BJ (cell line): Measurements from ENCODE around the gene NBEA. TPM values are rescaled to one million over a fixed set of nuclear protein-coding genes. Genes with fewer than 3 reads are reported as not detected.
A peak's percentile ranks its signal among the peaks of the same experiment; 100 is the strongest.

Source experiments
- CTCF ChIA-PET: fragments of 350-600 bp; formaldehyde crosslinking; extraction: SDS; loops from one replicate; lab custom pipeline; 2021; ENCODE audit warnings: antibody characterized with exemption, inconsistent platforms; lab: Yijun Ruan, JAX
- POLR2A ChIA-PET: fragments of 300-600 bp; sonication (Branson Sonifier 250); formaldehyde crosslinking; extraction: SDS; loops from one replicate; lab custom pipeline; 2021; ENCODE audit warnings: antibody characterized with exemption; lab: Charles Lee
- DNase-seq: peaks from one replicate; pipeline ENCODE4 v3.0.0-alpha.2; 2011; ENCODE audit warnings: low read depth
- H3K27me3 ChIP-seq: 2 replicates; pipeline ENCODE4 v1.6.0; 2011; ENCODE audit warnings: low read length; ENCODE audit not compliant: control insufficient read depth, insufficient read depth
- H3K36me3 ChIP-seq: 2 replicates; pipeline ENCODE4 v1.5.1; 2011; ENCODE audit warnings: low read length; ENCODE audit not compliant: control insufficient read depth, insufficient read depth
- H3K4me3 ChIP-seq: 2 replicates; pipeline ENCODE4 v1.5.1; 2011; ENCODE audit warnings: low read depth, mild to moderate bottlenecking, control low read depth, low read length
- CTCF ChIP-seq: IDR thresholded peaks from 2 replicates; pipeline ENCODE4 v1.5.1; 2011; ENCODE audit warnings: low read depth, mild to moderate bottlenecking, control low read depth, inconsistent platforms, low read length, moderate library complexity; ENCODE audit not compliant: insufficient read depth
- polyA plus RNA-seq: library from polyadenylated mRNA; depleted of rRNA; stranded (reverse); fragments of >200 nt; gene quantifications from 2 replicates; pipeline ENCODE4 v1.2.3, GENCODE V29; 2011

Gene NBEA
- polyA plus RNA-seq, 1 experiment = 17.8 TPM

GRCh38 chr13:35378939-35379338, 436.9 kb downstream of the NBEA start:
- H3K36me3 ChIP-seq = no peaks in the 10 kb centered on the region
- no peak overlapping the region for H3K4me3 ChIP-seq
- no peak for TF ChIP-seq CTCF
- H3K27me3 ChIP-seq = no peaks in the 10 kb centered on the region
- DNase-seq = no peak
- CTCF ChIA-PET = no interaction called here
- POLR2A ChIA-PET = no interaction called here

- DNase-seq = no peak
- H3K36me3 ChIP-seq = no peaks in the 10 kb centered on the region
- no peak overlapping the region for H3K4me3 ChIP-seq
- no peak for TF ChIP-seq CTCF
- ChIA-PET POLR2A (no interaction called here), CTCF (no interaction called here)
- no peaks in the 10 kb centered on the region for H3K27me3 ChIP-seq
These were observed 437.6 kb downstream of the NBEA start for GRCh38 chr13:35379663-35380062.

- DNase-seq = no peak
- TF ChIP-seq CTCF = no peak
- Histone ChIP-seq H3K4me3 (no peak overlapping the region), H3K36me3 (no peaks in the 10 kb centered on the region), H3K27me3 (no peaks in the 10 kb centered on the region)
- ChIA-PET CTCF (no interaction called here), POLR2A (no interaction called here)
These were observed 445.7 kb downstream of the NBEA start for GRCh38 chr13:35387682-35388250.

GRCh38 chr13:35388441-35389355, 446.6 kb downstream of the NBEA start:
- Histone ChIP-seq H3K36me3 (no peaks in the 10 kb centered on the region), H3K27me3 (no peaks in the 10 kb centered on the region), H3K4me3 (peak overlapping the region; percentile 8; the same call in 1 of the 2 replicates)
- ChIA-PET CTCF (no interaction called here), POLR2A (no interaction called here)
- no peak for TF ChIP-seq CTCF
- DNase-seq = no peak

- Histone ChIP-seq H3K36me3 (no peaks in the 10 kb centered on the region), H3K4me3 (no peak overlapping the region), H3K27me3 (no peaks in the 10 kb centered on the region)
- no peak for TF ChIP-seq CTCF
- ChIA-PET CTCF (no interaction called here), POLR2A (interaction anchor here (0.6 kb wide), 1 partner anchor 104 kb away, joined by 5 read pairs; no protein-coding TSS in a partner anchor)
- no peak for DNase-seq
These were observed 447.5 kb downstream of the NBEA start for GRCh38 chr13:35389535-35389934.
